ENCODE data around the gene TEX44.

DNA sequence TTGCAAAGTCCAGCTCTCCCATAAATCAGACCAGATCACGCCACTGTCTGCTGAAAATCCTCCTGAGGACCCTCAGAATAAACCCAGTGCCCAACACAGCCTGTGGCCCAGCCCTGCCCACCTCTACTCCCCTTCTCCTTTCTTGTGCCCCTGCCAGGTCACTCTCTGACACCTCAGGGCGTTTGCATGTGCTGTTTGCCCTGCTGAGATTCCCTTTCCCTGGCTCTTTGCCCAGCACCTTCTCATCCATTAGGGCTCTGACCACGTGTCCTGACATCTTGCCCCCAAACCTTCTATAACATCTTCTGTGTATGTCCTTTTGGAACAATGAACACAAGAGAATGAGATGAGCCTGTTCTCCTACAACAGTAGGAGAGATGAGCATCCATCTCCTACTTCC lies 43.9 kb upstream of the TEX44 start:
- TF ChIP-seq, protein P1, sequence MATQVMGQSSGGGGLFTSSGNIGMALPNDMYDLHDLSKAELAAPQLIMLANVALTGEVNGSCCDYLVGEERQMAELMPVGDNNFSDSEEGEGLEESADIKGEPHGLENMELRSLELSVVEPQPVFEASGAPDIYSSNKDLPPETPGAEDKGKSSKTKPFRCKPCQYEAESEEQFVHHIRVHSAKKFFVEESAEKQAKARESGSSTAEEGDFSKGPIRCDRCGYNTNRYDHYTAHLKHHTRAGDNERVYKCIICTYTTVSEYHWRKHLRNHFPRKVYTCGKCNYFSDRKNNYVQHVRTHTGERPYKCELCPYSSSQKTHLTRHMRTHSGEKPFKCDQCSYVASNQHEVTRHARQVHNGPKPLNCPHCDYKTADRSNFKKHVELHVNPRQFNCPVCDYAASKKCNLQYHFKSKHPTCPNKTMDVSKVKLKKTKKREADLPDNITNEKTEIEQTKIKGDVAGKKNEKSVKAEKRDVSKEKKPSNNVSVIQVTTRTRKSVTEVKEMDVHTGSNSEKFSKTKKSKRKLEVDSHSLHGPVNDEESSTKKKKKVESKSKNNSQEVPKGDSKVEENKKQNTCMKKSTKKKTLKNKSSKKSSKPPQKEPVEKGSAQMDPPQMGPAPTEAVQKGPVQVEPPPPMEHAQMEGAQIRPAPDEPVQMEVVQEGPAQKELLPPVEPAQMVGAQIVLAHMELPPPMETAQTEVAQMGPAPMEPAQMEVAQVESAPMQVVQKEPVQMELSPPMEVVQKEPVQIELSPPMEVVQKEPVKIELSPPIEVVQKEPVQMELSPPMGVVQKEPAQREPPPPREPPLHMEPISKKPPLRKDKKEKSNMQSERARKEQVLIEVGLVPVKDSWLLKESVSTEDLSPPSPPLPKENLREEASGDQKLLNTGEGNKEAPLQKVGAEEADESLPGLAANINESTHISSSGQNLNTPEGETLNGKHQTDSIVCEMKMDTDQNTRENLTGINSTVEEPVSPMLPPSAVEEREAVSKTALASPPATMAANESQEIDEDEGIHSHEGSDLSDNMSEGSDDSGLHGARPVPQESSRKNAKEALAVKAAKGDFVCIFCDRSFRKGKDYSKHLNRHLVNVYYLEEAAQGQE (tag by site-specific recombination; IDR thresholded peaks at IDR 0.05) = no peak
- TF ChIP-seq MZF1 (tag by site-specific recombination; IDR thresholded peaks at IDR 0.05; ENCODE audit: borderline replicate concordance) (no peak), YY1 (tag by site-specific recombination; IDR thresholded peaks at IDR 0.05) (no peak), ZNF138 (tag by site-specific recombination; IDR thresholded peaks at IDR 0.05; ENCODE audit: borderline replicate concordance) (no peak), ZNF707 (tag by site-specific recombination; IDR thresholded peaks at IDR 0.05) (no peak)
- TF ChIP-seq, protein P2, sequence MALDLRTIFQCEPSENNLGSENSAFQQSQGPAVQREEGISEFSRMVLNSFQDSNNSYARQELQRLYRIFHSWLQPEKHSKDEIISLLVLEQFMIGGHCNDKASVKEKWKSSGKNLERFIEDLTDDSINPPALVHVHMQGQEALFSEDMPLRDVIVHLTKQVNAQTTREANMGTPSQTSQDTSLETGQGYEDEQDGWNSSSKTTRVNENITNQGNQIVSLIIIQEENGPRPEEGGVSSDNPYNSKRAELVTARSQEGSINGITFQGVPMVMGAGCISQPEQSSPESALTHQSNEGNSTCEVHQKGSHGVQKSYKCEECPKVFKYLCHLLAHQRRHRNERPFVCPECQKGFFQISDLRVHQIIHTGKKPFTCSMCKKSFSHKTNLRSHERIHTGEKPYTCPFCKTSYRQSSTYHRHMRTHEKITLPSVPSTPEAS (tag by site-specific recombination; IDR thresholded peaks at IDR 0.05) = no peak
- TF ChIP-seq, protein P3, sequence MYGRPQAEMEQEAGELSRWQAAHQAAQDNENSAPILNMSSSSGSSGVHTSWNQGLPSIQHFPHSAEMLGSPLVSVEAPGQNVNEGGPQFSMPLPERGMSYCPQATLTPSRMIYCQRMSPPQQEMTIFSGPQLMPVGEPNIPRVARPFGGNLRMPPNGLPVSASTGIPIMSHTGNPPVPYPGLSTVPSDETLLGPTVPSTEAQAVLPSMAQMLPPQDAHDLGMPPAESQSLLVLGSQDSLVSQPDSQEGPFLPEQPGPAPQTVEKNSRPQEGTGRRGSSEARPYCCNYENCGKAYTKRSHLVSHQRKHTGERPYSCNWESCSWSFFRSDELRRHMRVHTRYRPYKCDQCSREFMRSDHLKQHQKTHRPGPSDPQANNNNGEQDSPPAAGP (tag by site-specific recombination; IDR thresholded peaks at IDR 0.05) = no peak
- TF ChIP-seq, protein P4, sequence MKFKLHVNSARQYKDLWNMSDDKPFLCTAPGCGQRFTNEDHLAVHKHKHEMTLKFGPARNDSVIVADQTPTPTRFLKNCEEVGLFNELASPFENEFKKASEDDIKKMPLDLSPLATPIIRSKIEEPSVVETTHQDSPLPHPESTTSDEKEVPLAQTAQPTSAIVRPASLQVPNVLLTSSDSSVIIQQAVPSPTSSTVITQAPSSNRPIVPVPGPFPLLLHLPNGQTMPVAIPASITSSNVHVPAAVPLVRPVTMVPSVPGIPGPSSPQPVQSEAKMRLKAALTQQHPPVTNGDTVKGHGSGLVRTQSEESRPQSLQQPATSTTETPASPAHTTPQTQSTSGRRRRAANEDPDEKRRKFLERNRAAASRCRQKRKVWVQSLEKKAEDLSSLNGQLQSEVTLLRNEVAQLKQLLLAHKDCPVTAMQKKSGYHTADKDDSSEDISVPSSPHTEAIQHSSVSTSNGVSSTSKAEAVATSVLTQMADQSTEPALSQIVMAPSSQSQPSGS (tag by site-specific recombination; IDR thresholded peaks at IDR 0.05; ENCODE audit: low read depth) = no peak
- TF ChIP-seq, protein P5, sequence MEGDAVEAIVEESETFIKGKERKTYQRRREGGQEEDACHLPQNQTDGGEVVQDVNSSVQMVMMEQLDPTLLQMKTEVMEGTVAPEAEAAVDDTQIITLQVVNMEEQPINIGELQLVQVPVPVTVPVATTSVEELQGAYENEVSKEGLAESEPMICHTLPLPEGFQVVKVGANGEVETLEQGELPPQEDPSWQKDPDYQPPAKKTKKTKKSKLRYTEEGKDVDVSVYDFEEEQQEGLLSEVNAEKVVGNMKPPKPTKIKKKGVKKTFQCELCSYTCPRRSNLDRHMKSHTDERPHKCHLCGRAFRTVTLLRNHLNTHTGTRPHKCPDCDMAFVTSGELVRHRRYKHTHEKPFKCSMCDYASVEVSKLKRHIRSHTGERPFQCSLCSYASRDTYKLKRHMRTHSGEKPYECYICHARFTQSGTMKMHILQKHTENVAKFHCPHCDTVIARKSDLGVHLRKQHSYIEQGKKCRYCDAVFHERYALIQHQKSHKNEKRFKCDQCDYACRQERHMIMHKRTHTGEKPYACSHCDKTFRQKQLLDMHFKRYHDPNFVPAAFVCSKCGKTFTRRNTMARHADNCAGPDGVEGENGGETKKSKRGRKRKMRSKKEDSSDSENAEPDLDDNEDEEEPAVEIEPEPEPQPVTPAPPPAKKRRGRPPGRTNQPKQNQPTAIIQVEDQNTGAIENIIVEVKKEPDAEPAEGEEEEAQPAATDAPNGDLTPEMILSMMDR (tag by site-specific recombination; IDR thresholded peaks at IDR 0.05) = no peak
